Activated CD8-positive, alpha-beta memory T cell treated with anti-CD3 and anti-CD28 coated beads for 36 hours (primary cell): ENCODE data around the gene DMRT1. TPM values are rescaled to one million over a fixed set of nuclear protein-coding genes. Genes with fewer than 3 reads are reported as not detected.

Experiments used
- CTCF ChIA-PET: fragments of 350-600 bp; sonication (Branson Sonifier 250); formaldehyde crosslinking; loops from one replicate; lab custom pipeline; 2021; ENCODE audit warnings: antibody characterized with exemption; lab: Charles Lee
- POLR2A ChIA-PET: fragments of 350-600 bp; sonication (Branson Sonifier 250); formaldehyde crosslinking; loops from one replicate; lab custom pipeline; 2021; ENCODE audit warnings: antibody characterized with exemption; lab: Charles Lee
- total RNA-seq, 2 experiments: library from RNA; stranded (reverse); gene quantifications; one replicate each; pipeline ENCODE4 v1.2.3, GENCODE V29; 2021

Gene DMRT1
- total RNA-seq, result not detected

GRCh38 chr9:841371-842209 is at the start of gene DMRT1:
DMRT1 (plus strand) TSS chr9:841697; CDS start chr9:841839, 142 bp downstream.
- ChIA-PET CTCF (interaction anchor here (0.6 kb wide), 1 partner anchor 1219 kb away, joined by 3 read pairs; no protein-coding TSS in a partner anchor), POLR2A (no interaction called here)

- CTCF ChIA-PET, result no interaction called here
- POLR2A ChIA-PET, result interaction anchor here (0.7 kb wide), 1 partner anchor 322 kb away, joined by 3 read pairs; no protein-coding TSS in a partner anchor
Measured at GRCh38 chr9:792331-793260, 48.9 kb upstream of the DMRT1 start.

- CTCF ChIA-PET, result no interaction called here
Measured at GRCh38 chr9:794386-794785, 47.1 kb upstream of the DMRT1 start.

GRCh38 chr9:795869-796268 is 45.6 kb upstream of the DMRT1 start:
- POLR2A ChIA-PET, result no interaction called here
- CTCF ChIA-PET, result no interaction called here

More at GRCh38 chr9:794386-794785, 47.1 kb upstream of the DMRT1 start:
- POLR2A ChIA-PET, result no interaction called here

GRCh38 chr9:800591-801150 is 40.8 kb upstream of the DMRT1 start:
- CTCF ChIA-PET, result no interaction called here
- POLR2A ChIA-PET, result no interaction called here

GRCh38 chr9:801399-802071 is 40.0 kb upstream of the DMRT1 start:
- ChIA-PET CTCF (no interaction called here), POLR2A (no interaction called here)

- POLR2A ChIA-PET, result no interaction called here
- CTCF ChIA-PET, result no interaction called here
Measured at GRCh38 chr9:804026-804425, 37.5 kb upstream of the DMRT1 start.

- POLR2A ChIA-PET, result no interaction called here
- CTCF ChIA-PET, result no interaction called here
Measured at GRCh38 chr9:805151-805550, 36.3 kb upstream of the DMRT1 start.

GRCh38 chr9:806285-807156 is 35.0 kb upstream of the DMRT1 start:
- POLR2A ChIA-PET, result interaction anchor here (0.7 kb wide), 1 partner anchor 186 kb away, joined by 5 read pairs; no protein-coding TSS in a partner anchor

GRCh38 chr9:811106-811531 is 30.4 kb upstream of the DMRT1 start:
- CTCF ChIA-PET, result interaction anchor here (0.6 kb wide), 1 partner anchor 78 kb away, joined by 3 read pairs; no protein-coding TSS in a partner anchor
- POLR2A ChIA-PET, result interaction anchor here (0.5 kb wide), 1 partner anchor 254 kb away, joined by 3 read pairs; no protein-coding TSS in a partner anchor

More at GRCh38 chr9:806285-807156, 35.0 kb upstream of the DMRT1 start:
- CTCF ChIA-PET, result interaction anchor here (0.7 to 1.4 kb wide), 4 partner anchors 21 to 193 kb away, joined by 3 read pairs; no protein-coding TSS in a partner anchor

GRCh38 chr9:818958-819357 is 22.5 kb upstream of the DMRT1 start:
- ChIA-PET CTCF (no interaction called here), POLR2A (no interaction called here)

- POLR2A ChIA-PET, result no interaction called here
Measured at GRCh38 chr9:826500-827280, 14.8 kb upstream of the DMRT1 start.

GRCh38 chr9:840343-840742 is 1.2 kb upstream of the DMRT1 start:
- ChIA-PET CTCF (no interaction called here), POLR2A (no interaction called here)

More at GRCh38 chr9:826500-827280, 14.8 kb upstream of the DMRT1 start:
- CTCF ChIA-PET, result no interaction called here

- ChIA-PET CTCF (interaction anchor here (0.6 kb wide), 1 partner anchor 53 kb away, joined by 6 read pairs; no protein-coding TSS in a partner anchor), POLR2A (no interaction called here)
Measured at GRCh38 chr9:842635-843426, 1.3 kb downstream of the DMRT1 start.

- CTCF ChIA-PET, result no interaction called here
- POLR2A ChIA-PET, result no interaction called here
Measured at GRCh38 chr9:843427-843785, 1.9 kb downstream of the DMRT1 start.

- POLR2A ChIA-PET, result no interaction called here
- CTCF ChIA-PET, result interaction anchor here (1.1 kb wide), 1 partner anchor 163 kb away, joined by 3 read pairs; no protein-coding TSS in a partner anchor
Measured at GRCh38 chr9:846852-847251, 5.4 kb downstream of the DMRT1 start.
